Activated CD4-positive, alpha-beta T cell treated with anti-CD3 and anti-CD28 coated beads, Interleukin-2, Interleukin-6, amounts not matched to agents 100 ng/mL and 50 ng/mL, durations not matched to agents 16 hours and 8 hours (primary cell): Measurements from ENCODE around the gene BGLAP.
A peak's percentile ranks its signal among the peaks of the same experiment; 100 is the strongest.

Source experiments
- DNase-seq: peaks from one replicate; pipeline ENCODE4 v3.0.0-alpha.2; 2020

BGLAP gene

GRCh38 chr1:156228501-156228900, 13.5 kb upstream of the BGLAP start:
- DNase-seq = no peak

- no peak for DNase-seq
These were observed 12.0 kb upstream of the BGLAP start for GRCh38 chr1:156229809-156230472.

- no peak for DNase-seq
These were observed 11.5 kb upstream of the BGLAP start for GRCh38 chr1:156230473-156230837.

- DNase-seq = no peak
These were observed 9.6 kb upstream of the BGLAP start for GRCh38 chr1:156232201-156232894.

- no peak for DNase-seq
These were observed 8.4 kb upstream of the BGLAP start for GRCh38 chr1:156233426-156234127.

GRCh38 chr1:156236164-156236563, 5.8 kb upstream of the BGLAP start:
- no peak for DNase-seq

- no peak for DNase-seq
These were observed 3.7 kb upstream of the BGLAP start for GRCh38 chr1:156238248-156238647.

GRCh38 chr1:156241311-156241811, 623 bp upstream of the BGLAP start:
- DNase-seq = no peak

- DNase-seq = no peak
These were observed 754 bp downstream of the BGLAP start for GRCh38 chr1:156242738-156243137.

GRCh38 chr1:156244126-156244525, 2.1 kb downstream of the BGLAP start:
- DNase-seq = no peak

- DNase-seq = no peak
These were observed 2.7 kb downstream of the BGLAP start for GRCh38 chr1:156244712-156245111.

GRCh38 chr1:156245451-156246232, 3.7 kb downstream of the BGLAP start:
- DNase-seq = peak; percentile 44

GRCh38 chr1:156246241-156246780, 4.3 kb downstream of the BGLAP start:
- no peak for DNase-seq

GRCh38 chr1:156246781-156247459, 4.9 kb downstream of the BGLAP start:
- DNase-seq = no peak

GRCh38 chr1:156247460-156248322, 5.7 kb downstream of the BGLAP start, which contains the start of gene PAQR6:
TSS of gene PAQR6 (minus strand) at chr1:156248056. CDS start at chr1:156246731, 1,325 bp downstream.
- DNase-seq = no peak

GRCh38 chr1:156248323-156248683, 6.3 kb downstream of the BGLAP start:
- DNase-seq = no peak

GRCh38 chr1:156249593-156249992, 7.6 kb downstream of the BGLAP start:
- no peak for DNase-seq

GRCh38 chr1:156251527-156251926, 9.5 kb downstream of the BGLAP start:
- no peak for DNase-seq

- DNase-seq = no peak
These were observed 11.7 kb downstream of the BGLAP start for GRCh38 chr1:156253634-156254033.

GRCh38 chr1:156257711-156258110, 15.7 kb downstream of the BGLAP start:
- DNase-seq = no peak

GRCh38 chr1:156258859-156259258, 16.9 kb downstream of the BGLAP start:
- DNase-seq = no peak
